ENCODE measurements around the gene RBM4. TPM values are rescaled to one million over a fixed set of nuclear protein-coding genes. Genes with fewer than 3 reads are reported as not detected.
A peak's percentile ranks its signal among the peaks of the same experiment; 100 is the strongest.

Gene RBM4
- total and polyA plus RNA-seq, 9 of the 15 experiments (the other 6 are each of a cell fraction or from before 2014, with no cell fraction given), result 81.6 to 233 (median 122) TPM

- TF ChIP-seq CREB3L1 (IDR thresholded peaks at IDR 0.05; ENCODE audit: borderline replicate concordance, low read depth) (peak; percentile 86; the same call in 1 of the 2 replicates), HNRNPLL (IDR thresholded peaks at IDR 0.05; ENCODE audit: low read depth, low read length, poor library complexity, severe bottlenecking) (peak; percentile 40), ZNF586 (CRISPR knock-in tag; conservative IDR thresholded peaks at IDR 0.05) (no peak), ZNF444 (CRISPR knock-in tag; IDR thresholded peaks at IDR 0.05) (no peak), HDAC8 (tag; IDR thresholded peaks at IDR 0.05) (peak; percentile 78), TSHZ1 (CRISPR knock-in tag; IDR thresholded peaks at IDR 0.05) (no peak), KHSRP (IDR thresholded peaks at IDR 0.05) (no peak), MTA2 (IDR thresholded peaks at IDR 0.05; ENCODE audit: low read depth) (no peak), RBM17 (IDR thresholded peaks at IDR 0.05; ENCODE audit: borderline replicate concordance, low read depth, low read length) (no peak), ARID3B (CRISPR knock-in tag; IDR thresholded peaks at IDR 0.05; ENCODE audit: borderline replicate concordance) (no peak), ERF (CRISPR knock-in tag; IDR thresholded peaks at IDR 0.05) (peak; percentile 74), HMGN3 (IDR thresholded peaks at IDR 0.05; ENCODE audit: borderline replicate concordance, extremely low read depth, insufficient read length, low read depth, low read length) (no peak), DLX4 (CRISPR knock-in tag; IDR thresholded peaks at IDR 0.05) (no peak), MAZ (CRISPR knock-in tag; conservative IDR thresholded peaks at IDR 0.05 in 1 of 2, IDR thresholded peaks at IDR 0.05 in 1 of 2) (peak in 1 of 2 experiments; percentile 86), NONO (IDR thresholded peaks at IDR 0.05; ENCODE audit: low read depth in 2 of 2, low read length in 1 of 2) (0 out of 4 replicates have a peak, but pooled peaks of 1 of the 2 experiments have one; percentile 47), POLR3G (IDR thresholded peaks at IDR 0.05; ENCODE audit: extremely low read depth, insufficient read length, insufficient replicate concordance) (no peak), ZNF707 (CRISPR knock-in tag; conservative IDR thresholded peaks at IDR 0.05) (no peak), ETV5 (CRISPR knock-in tag; IDR thresholded peaks at IDR 0.05; ENCODE audit: low read depth) (peak; percentile 19; the same call in 1 of the 2 replicates), ILK (tag; IDR thresholded peaks at IDR 0.05; ENCODE audit: borderline replicate concordance, low read depth) (no peak), ZNF778 (CRISPR knock-in tag; IDR thresholded peaks at IDR 0.05) (no peak)
Observed at GRCh38 chr11:66616379-66617154, 21.9 kb upstream of the RBM4 start, which contains the start of gene RBM14 (continued).
